ENCODE data around the gene UBTD2.
"Not testable (repeated sequence)": the region's sequence is repeated elsewhere in the genome, so short reads cannot be mapped to it uniquely, and the experiment has no call there.

UBTD2 gene

GRCh38 chr5:172219296-172219695 is 64.3 kb downstream of the UBTD2 start:
- no peak for DNase-seq (ENCODE audit: low read depth)
- no peak overlapping the region for H3K4me3 ChIP-seq (ENCODE audit: control insufficient read depth, low read depth, low read length)
- TF ChIP-seq CTCF (IDR thresholded peaks at IDR 0.05; ENCODE audit: control insufficient read depth, insufficient read depth, low read depth, low read length, missing control alignments): no peak

DNA sequence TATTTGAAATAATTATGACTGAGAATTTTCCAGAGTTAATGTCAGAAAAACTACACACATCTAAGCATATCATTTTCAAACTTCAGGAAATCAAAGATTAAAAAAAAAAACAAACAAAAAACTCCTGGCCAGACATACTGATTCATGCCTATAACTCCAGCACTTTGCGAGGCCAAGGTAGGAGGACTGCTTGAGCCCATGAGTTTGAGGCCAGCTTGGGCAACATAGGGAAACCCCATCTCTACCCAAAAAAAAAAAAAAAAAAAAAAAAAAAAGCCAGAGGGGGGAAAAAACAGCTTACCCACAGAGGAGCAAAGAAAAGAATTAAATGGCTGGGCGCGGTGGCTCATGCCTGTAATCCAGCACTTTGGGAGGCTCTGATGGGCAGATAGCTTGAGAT is 67.2 kb downstream of the UBTD2 start:
- no peak for TF ChIP-seq CTCF (IDR thresholded peaks at IDR 0.05; ENCODE audit: control insufficient read depth, insufficient read depth, low read depth, low read length, missing control alignments)
- no peak overlapping the region for H3K4me3 ChIP-seq (ENCODE audit: control insufficient read depth, low read depth, low read length)
- DNase-seq (ENCODE audit: low read depth): no peak

GRCh38 chr5:172213126-172213525 is 70.4 kb downstream of the UBTD2 start:
- TF ChIP-seq CTCF (IDR thresholded peaks at IDR 0.05; ENCODE audit: control insufficient read depth, insufficient read depth, low read depth, low read length, missing control alignments): no peak
- DNase-seq (ENCODE audit: low read depth): no peak
- H3K4me3 ChIP-seq (ENCODE audit: control insufficient read depth, low read depth, low read length): no peak overlapping the region

DNA sequence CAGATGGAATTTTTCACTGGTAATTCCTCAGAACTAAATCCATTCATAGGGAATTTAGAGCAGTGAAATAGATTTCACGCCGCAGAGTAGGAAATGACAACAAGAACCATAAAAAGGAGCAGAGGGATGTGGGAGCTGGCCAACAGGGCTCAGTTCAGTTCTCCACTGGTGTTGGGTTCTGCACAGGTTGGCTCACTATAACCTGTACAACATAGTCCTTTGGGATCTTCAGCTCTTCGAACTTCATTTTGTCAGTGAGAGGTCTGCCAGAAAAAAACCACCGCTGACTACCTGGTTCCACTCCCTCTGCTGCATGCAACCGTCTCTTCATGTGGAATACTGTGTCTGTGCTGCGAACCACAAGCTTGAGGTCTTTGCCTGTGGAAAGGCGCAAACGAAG is 71.9 kb downstream of the UBTD2 start:
- no peak for DNase-seq (ENCODE audit: low read depth)
- TF ChIP-seq CTCF (IDR thresholded peaks at IDR 0.05; ENCODE audit: control insufficient read depth, insufficient read depth, low read depth, low read length, missing control alignments): no peak
- no peak overlapping the region for H3K4me3 ChIP-seq (ENCODE audit: control insufficient read depth, low read depth, low read length)

GRCh38 chr5:172209714-172210113 is 73.8 kb downstream of the UBTD2 start:
- DNase-seq (ENCODE audit: low read depth): no peak
- H3K4me3 ChIP-seq (ENCODE audit: control insufficient read depth, low read depth, low read length): no peak overlapping the region
- TF ChIP-seq CTCF (IDR thresholded peaks at IDR 0.05; ENCODE audit: control insufficient read depth, insufficient read depth, low read depth, low read length, missing control alignments): no peak

DNA sequence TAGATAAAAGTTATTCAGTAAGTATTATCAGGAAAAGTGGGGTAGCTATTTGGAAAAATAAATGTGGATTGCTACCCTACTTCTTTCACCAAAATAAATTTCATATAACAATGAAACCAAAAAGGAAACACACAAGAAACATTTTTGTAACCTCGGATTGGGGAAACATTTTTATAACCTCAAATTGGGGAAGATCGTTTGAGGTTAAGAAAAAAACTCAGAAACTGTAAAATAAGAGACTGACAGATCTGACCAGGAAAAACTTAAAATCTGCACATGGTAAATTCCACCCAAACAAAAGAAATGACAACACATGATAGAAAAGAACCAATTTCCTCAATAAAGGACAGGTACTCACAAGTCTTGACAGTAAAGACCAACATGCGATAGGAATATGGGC is 76.1 kb downstream of the UBTD2 start:
- no peak for TF ChIP-seq CTCF (IDR thresholded peaks at IDR 0.05; ENCODE audit: control insufficient read depth, insufficient read depth, low read depth, low read length, missing control alignments)
- no peak for DNase-seq (ENCODE audit: low read depth)
- no peak overlapping the region for H3K4me3 ChIP-seq (ENCODE audit: control insufficient read depth, low read depth, low read length)

- not testable (repeated sequence) for H3K4me3 ChIP-seq (ENCODE audit: control insufficient read depth, low read depth, low read length); DNase-seq (ENCODE audit: low read depth)
These were observed 77.6 kb downstream of the UBTD2 start for GRCh38 chr5:172205984-172206383.
